Gastrocnemius medialis (tissue), 4 donors: ENCODE results near the gene LPCAT1.

Experiments
- CTCF ChIP-seq, 5 experiments: fragments of 450-650 bp in 3 of 5; fragments of 200-600 bp in 2 of 5; sonication (generic) in 2 of 5; IDR thresholded peaks in 4 of 5; conservative IDR thresholded peaks in 1 of 5; 1 replicate in 4 of 5; 2 replicates in 1 of 5; pipeline ENCODE4 v1.5.1; 2016 to 2019; ENCODE audit warnings: antibody characterized with exemption in 5 of 5, mild to moderate bottlenecking in 3 of 5, moderate library complexity in 3 of 5
- POLR2A ChIP-seq, 2 donors: fragments of 450-650 bp; IDR thresholded peaks; one replicate each; pipeline ENCODE4 v1.6.1; 2017; ENCODE audit warnings: antibody characterized with exemption in 2 of 2, mild to moderate bottlenecking in 2 of 2, moderate library complexity in 2 of 2

- no peak for TF ChIP-seq CTCF (IDR thresholded peaks at IDR 0.05 in 4 of 5, conservative IDR thresholded peaks at IDR 0.05 in 1 of 5)
- no peak for TF ChIP-seq POLR2A (IDR thresholded peaks at IDR 0.05)
Observed at GRCh38 chr5:1481266-1481958, 42.3 kb downstream of the LPCAT1 start.
